Smooth muscle cell (in vitro differentiated cells): Measurements from ENCODE around the gene TENT5C. TPM values are rescaled to one million over a fixed set of nuclear protein-coding genes. Genes with fewer than 3 reads are reported as not detected.

ENCODE experiments used
- DNase-seq: peaks from one replicate; lab custom pipeline; 2025; ENCODE audit not compliant: unreplicated experiment; lab: John Stamatoyannopoulos, UW
- H2AFZ ChIP-seq: fragments of 200-600 bp; sonication (generic); 2 replicates; pipeline ENCODE4 v1.6.0; 2016; ENCODE audit warnings: antibody characterized with exemption, low read depth, mild to moderate bottlenecking
- H3F3A ChIP-seq: fragments of 200-600 bp; sonication (generic); 2 replicates; pipeline ENCODE4 v1.6.0; 2017; ENCODE audit warnings: antibody characterized with exemption, low read depth
- H3K27ac ChIP-seq: fragments of 200-600 bp; sonication (generic); 2 replicates; pipeline ENCODE4 v1.5.1; 2016; ENCODE audit warnings: low read depth, mild to moderate bottlenecking
- H3K27me3 ChIP-seq: fragments of 200-600 bp; sonication (generic); 2 replicates; pipeline ENCODE4 v1.6.1; 2016; ENCODE audit warnings: low read depth, mild to moderate bottlenecking
- H3K36me3 ChIP-seq: fragments of 200-600 bp; sonication (generic); 2 replicates; pipeline ENCODE4 v1.5.1; 2016; ENCODE audit warnings: low read depth
- H3K4me1 ChIP-seq: fragments of 200-600 bp; sonication (generic); 2 replicates; pipeline ENCODE4 v1.5.1; 2016; ENCODE audit warnings: low read depth
- H3K4me2 ChIP-seq: fragments of 200-600 bp; sonication (generic); 2 replicates; pipeline ENCODE4 v1.6.0; 2016; ENCODE audit warnings: mild to moderate bottlenecking
- H3K4me3 ChIP-seq: fragments of 200-600 bp; sonication (generic); 2 replicates; pipeline ENCODE4 v1.5.1; 2016; ENCODE audit warnings: mild to moderate bottlenecking
- H3K79me2 ChIP-seq: fragments of 200-600 bp; sonication (generic); 2 replicates; pipeline ENCODE4 v1.6.0; 2016; ENCODE audit warnings: low read depth, mild to moderate bottlenecking
- H3K9ac ChIP-seq: fragments of 200-600 bp; sonication (generic); 2 replicates; pipeline ENCODE4 v1.6.0; 2016; ENCODE audit warnings: low read depth
- H3K9me3 ChIP-seq: fragments of 200-600 bp; sonication (generic); replicated peaks from 2 replicates; pipeline ENCODE4 v1.5.1; 2016; ENCODE audit warnings: low read depth
- H4K20me1 ChIP-seq: fragments of 200-600 bp; sonication (generic); 2 replicates; pipeline ENCODE4 v1.6.0; 2016; ENCODE audit warnings: low read depth
- WGBS: methylation state at CpG from one replicate; pipeline ENCODE4 v1.1.7; 2016; ENCODE audit warnings: low lambda C conversion rate; 5-methylcytosine and 5-hydroxymethylcytosine counted together
- polyA plus RNA-seq: library from polyadenylated mRNA; unstranded; fragments of >200 nt; fragmentation: Nextera tagmentation; extraction: Ambion mirVana; gene quantifications from 2 replicates; pipeline ENCODE4 v1.2.1, GENCODE V29; 2016
- total RNA-seq: library from RNA; depleted of rRNA; stranded (reverse); fragments of >200 nt; gene quantifications from 2 replicates; pipeline ENCODE4 v1.2.3, GENCODE V29; 2014
- TF ChIP-seq, protein P1 (sequence below): fragments of 200-600 bp; sonication (generic); IDR thresholded peaks from 2 replicates; pipeline ENCODE4 v1.5.1; 2017; ENCODE audit warnings: borderline replicate concordance, mild to moderate bottlenecking, antibody characterized with exemption; ENCODE audit not compliant: insufficient read depth, poor library complexity, severe bottlenecking

The TENT5C gene
- total and polyA plus RNA-seq, 2 experiments from 2014 or later, result 5.3 to 5.7 TPM

- H3K79me2 ChIP-seq, result peaks cover 31% of the 10 kb centered on the region
- H3K36me3 ChIP-seq, result no peaks in the 10 kb centered on the region
- no peak for DNase-seq
These were observed 7.6 kb downstream of the TENT5C start for GRCh38 chr1:117613249-117613968.

DNA sequence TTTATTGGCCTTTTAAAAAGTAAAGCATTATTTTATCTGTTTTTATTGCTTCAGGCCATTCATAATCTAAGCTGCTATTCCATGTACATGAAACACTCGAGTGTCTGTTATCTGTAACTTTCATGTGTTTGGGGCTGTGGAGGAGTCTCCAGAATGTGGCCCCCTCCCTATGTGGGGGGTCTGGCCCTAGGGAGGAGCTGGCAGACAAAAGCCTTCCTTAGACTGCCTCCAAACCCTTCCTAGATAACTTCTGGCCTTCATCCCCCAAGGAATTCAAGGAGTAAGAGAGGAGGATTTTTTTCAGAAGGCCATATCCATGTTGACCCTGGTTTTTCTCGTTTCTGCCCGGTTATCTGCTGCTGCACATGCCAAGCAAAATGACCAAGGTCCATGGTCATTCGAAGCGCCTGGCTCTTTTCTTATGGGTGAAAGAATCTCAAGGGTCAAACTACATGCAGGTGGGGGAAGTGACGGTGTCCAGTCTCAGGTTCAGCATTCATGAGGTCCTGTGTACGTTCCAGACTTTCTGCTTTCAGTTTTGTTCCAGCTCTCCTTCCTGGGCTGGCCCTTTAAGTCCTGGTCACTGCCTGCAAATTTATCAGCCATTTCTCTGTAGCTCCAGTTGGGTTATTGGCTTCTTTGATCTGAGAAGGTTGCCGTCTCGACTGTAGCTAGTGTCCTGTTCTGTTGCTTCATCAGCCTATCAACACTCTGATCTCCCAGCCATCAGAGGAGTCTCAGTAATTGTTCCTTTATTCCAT, 8.3 kb downstream of the TENT5C start:
- 48% methylated on average over 9 of the region's 9 CpGs for WGBS
- H3K79me2 ChIP-seq, result peaks cover 27% of the 10 kb centered on the region
- peaks cover 27% of the 10 kb centered on the region for H3F3A ChIP-seq
- H3K9me3 ChIP-seq, result no peaks in the 10 kb centered on the region
- no peak for DNase-seq
- peaks cover 8% of the 10 kb centered on the region for H3K4me1 ChIP-seq
- H3K4me2 ChIP-seq, result peak overlapping the region; percentile 81
- H3K4me3 ChIP-seq, result no peak overlapping the region
- H3K9ac ChIP-seq, result peak overlapping the region; percentile 67
- H4K20me1 ChIP-seq, result peaks cover 32% of the 10 kb centered on the region
- TF ChIP-seq, protein P1, sequence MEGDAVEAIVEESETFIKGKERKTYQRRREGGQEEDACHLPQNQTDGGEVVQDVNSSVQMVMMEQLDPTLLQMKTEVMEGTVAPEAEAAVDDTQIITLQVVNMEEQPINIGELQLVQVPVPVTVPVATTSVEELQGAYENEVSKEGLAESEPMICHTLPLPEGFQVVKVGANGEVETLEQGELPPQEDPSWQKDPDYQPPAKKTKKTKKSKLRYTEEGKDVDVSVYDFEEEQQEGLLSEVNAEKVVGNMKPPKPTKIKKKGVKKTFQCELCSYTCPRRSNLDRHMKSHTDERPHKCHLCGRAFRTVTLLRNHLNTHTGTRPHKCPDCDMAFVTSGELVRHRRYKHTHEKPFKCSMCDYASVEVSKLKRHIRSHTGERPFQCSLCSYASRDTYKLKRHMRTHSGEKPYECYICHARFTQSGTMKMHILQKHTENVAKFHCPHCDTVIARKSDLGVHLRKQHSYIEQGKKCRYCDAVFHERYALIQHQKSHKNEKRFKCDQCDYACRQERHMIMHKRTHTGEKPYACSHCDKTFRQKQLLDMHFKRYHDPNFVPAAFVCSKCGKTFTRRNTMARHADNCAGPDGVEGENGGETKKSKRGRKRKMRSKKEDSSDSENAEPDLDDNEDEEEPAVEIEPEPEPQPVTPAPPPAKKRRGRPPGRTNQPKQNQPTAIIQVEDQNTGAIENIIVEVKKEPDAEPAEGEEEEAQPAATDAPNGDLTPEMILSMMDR, result no peak
- H3K27ac ChIP-seq, result peak overlapping the region; percentile 95
- no peaks in the 10 kb centered on the region for H3K27me3 ChIP-seq
- H3K36me3 ChIP-seq, result no peaks in the 10 kb centered on the region
- H2AFZ ChIP-seq, result no peak overlapping the region

More at GRCh38 chr1:117613249-117613968, 7.6 kb downstream of the TENT5C start:
- no peaks in the 10 kb centered on the region for H3K9me3 ChIP-seq
- no peak overlapping the region for H3K4me3 ChIP-seq
- peak overlapping the region; percentile 95 for H3K27ac ChIP-seq
- TF ChIP-seq, protein P1, result no peak
- H3K9ac ChIP-seq, result peak overlapping the region; percentile 67
- peaks cover 28% of the 10 kb centered on the region for H4K20me1 ChIP-seq
- H3K4me2 ChIP-seq, result peak overlapping the region; percentile 81
- no peak overlapping the region for H2AFZ ChIP-seq
- peaks cover 27% of the 10 kb centered on the region for H3F3A ChIP-seq
- no peaks in the 10 kb centered on the region for H3K27me3 ChIP-seq
- peaks cover 8% of the 10 kb centered on the region for H3K4me1 ChIP-seq
- WGBS, result 18% methylated on average over 8 of the region's 8 CpGs

GRCh38 chr1:117615474-117615873, 9.6 kb downstream of the TENT5C start:
- no peak overlapping the region for H3K27ac ChIP-seq
- H3K4me1 ChIP-seq, result peaks cover 8% of the 10 kb centered on the region
- H3K4me2 ChIP-seq, result no peak overlapping the region
- no peak for DNase-seq
- no peaks in the 10 kb centered on the region for H3K9me3 ChIP-seq
- peaks cover 24% of the 10 kb centered on the region for H4K20me1 ChIP-seq
- 78% methylated on average over 3 of the region's 3 CpGs for WGBS
- no peak overlapping the region for H3K4me3 ChIP-seq
- TF ChIP-seq, protein P1, result no peak
- H2AFZ ChIP-seq, result no peak overlapping the region
- H3K36me3 ChIP-seq, result no peaks in the 10 kb centered on the region
- H3F3A ChIP-seq, result peaks cover 27% of the 10 kb centered on the region
- no peaks in the 10 kb centered on the region for H3K27me3 ChIP-seq
- no peak overlapping the region for H3K9ac ChIP-seq
- peaks cover 37% of the 10 kb centered on the region for H3K79me2 ChIP-seq
